ENCODE data around the gene ELOVL7. TPM values are rescaled to one million over a fixed set of nuclear protein-coding genes. Genes with fewer than 3 reads are reported as not detected.

ELOVL7 gene
- total and polyA plus RNA-seq, 2 of the 4 experiments (the other 2 are of a cell fraction) = 0.18 TPM; not detected in 1

- Histone ChIP-seq H3K4me2 (ENCODE audit: low read depth, low read length) (no peak overlapping the region), H4K8ac (ENCODE audit: low read depth in 2 of 2, low read length in 2 of 2) (no peak overlapping the region), H2AK9ac (replicated peaks; ENCODE audit: low read depth, low read length, poor library complexity) (no peak overlapping the region), H4K5ac (ENCODE audit: low read depth, low read length) (no peak overlapping the region), H3K56ac (ENCODE audit: extremely low read depth, insufficient read depth, low read length) (no peak overlapping the region), H4K20me1 (ENCODE audit: insufficient read depth, low read length) (no peaks in the 10 kb centered on the region), H3K4me3 (ENCODE audit: insufficient read depth, low read depth, low read length) (no peak overlapping the region), H2BK5ac (ENCODE audit: low read depth, low read length, poor library complexity, severe bottlenecking) (no peak overlapping the region), H3K14ac (replicated peaks; ENCODE audit: low read depth, low read length) (no peak overlapping the region), H3K9me1 (ENCODE audit: insufficient read depth, low read length) (no peaks in the 10 kb centered on the region), H3K9ac (ENCODE audit: low read depth, low read length) (no peak overlapping the region), H3K36me3 (ENCODE audit: control insufficient read depth, insufficient read depth, low read length) (no peaks in the 10 kb centered on the region), H3K4me1 (ENCODE audit: control insufficient read depth, insufficient read depth, low read length) (no peaks in the 10 kb centered on the region), H3K27me3 (ENCODE audit: control insufficient read depth, insufficient read depth, low read length) (peaks cover 5% of the 10 kb centered on the region), H3K23ac (ENCODE audit: low read depth, low read length) (no peak overlapping the region), H2AK5ac (ENCODE audit: low read depth, low read length) (no peak overlapping the region), H3K79me1 (ENCODE audit: low read depth in 1 of 2, low read length in 2 of 2) (no peaks in the 10 kb centered on the region), H3K18ac (ENCODE audit: low read depth, low read length) (no peak overlapping the region), H3K27ac (ENCODE audit: insufficient read depth, low read length) (no peak overlapping the region), H4K91ac (ENCODE audit: insufficient read depth, low read depth, low read length) (no peak overlapping the region), H3K4ac (ENCODE audit: low read depth, low read length) (no peak overlapping the region), H2AFZ (replicated peaks; ENCODE audit: low read length, poor library complexity) (no peak overlapping the region), H3K9me3 (ENCODE audit: control insufficient read depth, insufficient read depth, low read length) (no peaks in the 10 kb centered on the region), H2BK20ac (ENCODE audit: low read depth, low read length) (no peak overlapping the region), H2BK120ac (ENCODE audit: low read depth, low read length) (no peak overlapping the region), H2BK15ac (ENCODE audit: low read depth, low read length) (no peak overlapping the region)
- no TSS peak for BruUV-seq (replicated peaks)
- POLR2A ChIA-PET (ENCODE audit: unreplicated experiment) = no interaction called here
- DNase-seq = no peak
- CTCF ChIA-PET = interaction anchor here (0.7 to 1.5 kb wide), 2 partner anchors 12 to 147 kb away, joined by 3 to 4 read pairs; no protein-coding TSS in a partner anchor
- in situ Hi-C loops (cut with MboI; ENCODE audit: low sequenced_read_pairs) = no loop called here
- dilution Hi-C loops (cut with HindIII; ENCODE audit: low sequenced_read_pairs, unreplicated experiment) = no loop called here
- TF ChIP-seq RAD21 (IDR thresholded peaks at IDR 0.05; ENCODE audit: low read length) (no peak), MAFK (IDR thresholded peaks at IDR 0.05; ENCODE audit: low read depth, low read length) (no peak), MXI1 (IDR thresholded peaks at IDR 0.05; ENCODE audit: borderline replicate concordance, low read depth, low read length) (no peak)
- intact Hi-C loops (cut with micrococcal nuclease) = no loop called here
- no peak for ATAC-seq (ENCODE audit: low read depth)
Measured at GRCh38 chr5:60833520-60833919, 10.5 kb downstream of the ELOVL7 start.

All from IMR-90 (cell line).